Measurements from ENCODE around the gene ANO3. TPM values are rescaled to one million over a fixed set of nuclear protein-coding genes. Genes with fewer than 3 reads are reported as not detected.

The ANO3 gene
- total and polyA plus RNA-seq, 9 donors, result 0.04 to 0.70 (median 0.13) TPM

GRCh38 chr11:26350002-26350401, 18.1 kb downstream of the ANO3 start:
- no CpG with 5 or more reads among the region's 7 CpGs for WGBS (ENCODE audit: insufficient coverage)
- no peaks in the 10 kb centered on the region for H3K36me3 ChIP-seq (ENCODE audit: control insufficient read depth, insufficient read depth, low read length)

GRCh38 chr11:26353010-26353409, 21.1 kb downstream of the ANO3 start:
- no peaks in the 10 kb centered on the region for H3K36me3 ChIP-seq (ENCODE audit: control insufficient read depth, insufficient read depth, low read length)
- no peak for DNase-seq
- no peak overlapping the region for H3K27ac ChIP-seq (ENCODE audit: low read length)
- no peaks in the 10 kb centered on the region for H3K4me1 ChIP-seq (ENCODE audit: control insufficient read depth, insufficient read depth, low read length)
- H3K9me3 ChIP-seq (replicated peaks; ENCODE audit: control insufficient read depth, low read depth, low read length), result no peaks in the 10 kb centered on the region
- H3K4me3 ChIP-seq (ENCODE audit: low read length), result no peak overlapping the region
- WGBS (ENCODE audit: insufficient coverage), result no CpG with 5 or more reads among the region's 5 CpGs
- H3K27me3 ChIP-seq (ENCODE audit: control insufficient read depth, insufficient read depth, low read length), result no peaks in the 10 kb centered on the region

More at GRCh38 chr11:26350002-26350401, 18.1 kb downstream of the ANO3 start:
- Histone ChIP-seq H3K27me3 (ENCODE audit: control insufficient read depth, insufficient read depth, low read length) (no peaks in the 10 kb centered on the region), H3K4me3 (ENCODE audit: low read length) (no peak overlapping the region), H3K9me3 (replicated peaks; ENCODE audit: control insufficient read depth, low read depth, low read length) (no peaks in the 10 kb centered on the region), H3K4me1 (ENCODE audit: control insufficient read depth, insufficient read depth, low read length) (no peaks in the 10 kb centered on the region), H3K27ac (ENCODE audit: low read length) (no peak overlapping the region)
- DNase-seq, result no peak

- Histone ChIP-seq H3K27ac (ENCODE audit: low read length) (no peak overlapping the region), H3K9me3 (replicated peaks; ENCODE audit: control insufficient read depth, low read depth, low read length) (no peaks in the 10 kb centered on the region), H3K4me3 (ENCODE audit: low read length) (no peak overlapping the region), H3K36me3 (ENCODE audit: control insufficient read depth, insufficient read depth, low read length) (no peaks in the 10 kb centered on the region), H3K4me1 (ENCODE audit: control insufficient read depth, insufficient read depth, low read length) (no peaks in the 10 kb centered on the region), H3K27me3 (ENCODE audit: control insufficient read depth, insufficient read depth, low read length) (no peaks in the 10 kb centered on the region)
- DNase-seq, result no peak
Measured at GRCh38 chr11:26359055-26359454, 27.1 kb downstream of the ANO3 start.

DNA sequence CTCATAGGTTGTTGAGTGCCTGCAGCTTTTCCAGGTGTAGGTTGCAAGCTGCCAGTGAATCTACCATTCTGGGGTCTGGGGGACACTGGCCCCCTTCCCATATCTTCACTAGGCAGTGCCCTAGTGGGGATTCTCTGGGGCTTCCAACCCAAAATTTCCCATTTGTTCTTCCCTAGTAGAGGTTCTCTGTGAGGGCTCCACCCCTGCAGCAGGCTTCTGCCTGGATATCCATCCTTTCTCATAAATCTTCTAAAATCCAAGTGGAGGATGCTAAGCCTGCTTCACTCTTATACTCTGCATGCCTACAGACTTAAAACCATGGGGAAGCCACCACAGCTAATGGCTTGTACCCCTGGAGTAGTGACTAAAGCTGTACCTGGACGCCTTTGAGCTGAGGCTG, 33.4 kb downstream of the ANO3 start:
- Histone ChIP-seq H3K4me1 (ENCODE audit: control insufficient read depth, insufficient read depth, low read length) (no peaks in the 10 kb centered on the region), H3K4me3 (ENCODE audit: low read length) (no peak overlapping the region), H3K27ac (ENCODE audit: low read length) (no peak overlapping the region), H3K9me3 (replicated peaks; ENCODE audit: control insufficient read depth, low read depth, low read length) (peaks cover 12% of the 10 kb centered on the region), H3K36me3 (ENCODE audit: control insufficient read depth, insufficient read depth, low read length) (no peaks in the 10 kb centered on the region), H3K27me3 (ENCODE audit: control insufficient read depth, insufficient read depth, low read length) (no peaks in the 10 kb centered on the region)
- DNase-seq, result no peak
- WGBS (ENCODE audit: insufficient coverage), result 100% methylated on average over 1 of the region's 1 CpG

DNA sequence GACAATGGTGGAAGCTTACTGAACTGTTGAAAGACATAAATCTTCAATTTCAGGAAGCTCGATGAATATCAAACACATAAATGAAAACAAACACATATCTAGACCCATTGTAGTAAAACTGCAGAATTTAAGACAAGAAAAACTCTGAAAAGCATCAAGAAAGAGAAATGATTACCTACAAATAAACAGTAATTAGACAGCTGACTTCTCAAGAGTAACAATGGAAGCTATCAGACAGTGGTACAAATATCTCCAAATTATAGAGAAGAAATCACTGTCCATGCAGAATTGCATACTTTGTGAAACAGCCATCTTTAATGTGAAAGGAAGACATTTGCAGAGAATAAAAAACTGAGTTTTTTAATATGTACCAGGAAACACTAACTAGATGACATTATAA, 45.7 kb downstream of the ANO3 start:
- DNase-seq, result no peak
- Histone ChIP-seq H3K9me3 (replicated peaks; ENCODE audit: control insufficient read depth, low read depth, low read length) (peaks cover 4% of the 10 kb centered on the region), H3K27ac (ENCODE audit: low read length) (no peak overlapping the region), H3K4me3 (ENCODE audit: low read length) (no peak overlapping the region), H3K4me1 (ENCODE audit: control insufficient read depth, insufficient read depth, low read length) (no peaks in the 10 kb centered on the region), H3K36me3 (ENCODE audit: control insufficient read depth, insufficient read depth, low read length) (no peaks in the 10 kb centered on the region), H3K27me3 (ENCODE audit: control insufficient read depth, insufficient read depth, low read length) (no peaks in the 10 kb centered on the region)
- no CpG with 5 or more reads among the region's 1 CpG for WGBS (ENCODE audit: insufficient coverage)

DNA sequence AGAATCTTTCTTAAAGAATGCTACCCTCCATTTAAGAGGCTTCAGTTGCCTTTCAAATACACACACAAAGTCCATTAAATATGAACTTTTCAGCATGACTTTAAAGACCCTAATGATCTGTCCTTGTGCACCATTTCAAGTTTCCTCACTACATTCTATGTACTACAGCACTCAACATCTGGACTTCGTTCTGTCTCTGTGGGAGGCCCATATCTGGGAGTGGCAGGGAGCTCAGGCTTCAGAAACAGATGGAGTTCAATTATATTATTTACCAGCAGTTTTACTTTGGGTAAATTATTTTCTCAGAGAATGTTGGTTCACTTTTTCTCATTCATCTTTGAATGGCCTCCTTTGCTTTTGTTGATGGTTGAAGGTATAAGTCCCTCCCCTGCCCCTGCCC, 67.4 kb downstream of the ANO3 start:
- no peak for DNase-seq
- Histone ChIP-seq H3K27me3 (ENCODE audit: control insufficient read depth, insufficient read depth, low read length) (no peaks in the 10 kb centered on the region), H3K36me3 (ENCODE audit: control insufficient read depth, insufficient read depth, low read length) (no peaks in the 10 kb centered on the region), H3K4me3 (ENCODE audit: low read length) (no peak overlapping the region), H3K4me1 (ENCODE audit: control insufficient read depth, insufficient read depth, low read length) (no peaks in the 10 kb centered on the region), H3K9me3 (replicated peaks; ENCODE audit: control insufficient read depth, low read depth, low read length) (no peaks in the 10 kb centered on the region), H3K27ac (ENCODE audit: low read length) (no peak overlapping the region)
- WGBS (ENCODE audit: insufficient coverage), result no CpG with 5 or more reads among the region's 1 CpG

GRCh38 chr11:26410706-26411366, 78.9 kb downstream of the ANO3 start:
- Histone ChIP-seq H3K4me3 (ENCODE audit: low read length) (no peak overlapping the region), H3K9me3 (replicated peaks; ENCODE audit: control insufficient read depth, low read depth, low read length) (no peaks in the 10 kb centered on the region), H3K27me3 (ENCODE audit: control insufficient read depth, insufficient read depth, low read length) (no peaks in the 10 kb centered on the region), H3K27ac (ENCODE audit: low read length) (no peak overlapping the region), H3K36me3 (ENCODE audit: control insufficient read depth, insufficient read depth, low read length) (no peaks in the 10 kb centered on the region), H3K4me1 (ENCODE audit: control insufficient read depth, insufficient read depth, low read length) (no peaks in the 10 kb centered on the region)
- WGBS (ENCODE audit: insufficient coverage), result 45% methylated on average over 2 of the region's 5 CpGs
- DNase-seq, result no peak

- no CpG with 5 or more reads among the region's 1 CpG for WGBS (ENCODE audit: insufficient coverage)
- no peak overlapping the region for H3K4me3 ChIP-seq (ENCODE audit: low read length)
- no peaks in the 10 kb centered on the region for H3K9me3 ChIP-seq (replicated peaks; ENCODE audit: control insufficient read depth, low read depth, low read length)
Measured at GRCh38 chr11:26412955-26413354, 81.0 kb downstream of the ANO3 start.

GRCh38 chr11:26418386-26418912, 86.5 kb downstream of the ANO3 start:
- H3K36me3 ChIP-seq (ENCODE audit: control insufficient read depth, insufficient read depth, low read length), result no peaks in the 10 kb centered on the region
- H3K4me3 ChIP-seq (ENCODE audit: low read length), result no peak overlapping the region
- no peaks in the 10 kb centered on the region for H3K4me1 ChIP-seq (ENCODE audit: control insufficient read depth, insufficient read depth, low read length)
- H3K27ac ChIP-seq (ENCODE audit: low read length), result no peak overlapping the region
- H3K27me3 ChIP-seq (ENCODE audit: control insufficient read depth, insufficient read depth, low read length), result no peaks in the 10 kb centered on the region
- peak; percentile 94 for DNase-seq
- no peaks in the 10 kb centered on the region for H3K9me3 ChIP-seq (replicated peaks; ENCODE audit: control insufficient read depth, low read depth, low read length)
- no CpG with 5 or more reads among the region's 6 CpGs for WGBS (ENCODE audit: insufficient coverage)

More at GRCh38 chr11:26412955-26413354, 81.0 kb downstream of the ANO3 start:
- Histone ChIP-seq H3K36me3 (ENCODE audit: control insufficient read depth, insufficient read depth, low read length) (no peaks in the 10 kb centered on the region), H3K27me3 (ENCODE audit: control insufficient read depth, insufficient read depth, low read length) (no peaks in the 10 kb centered on the region), H3K4me1 (ENCODE audit: control insufficient read depth, insufficient read depth, low read length) (no peaks in the 10 kb centered on the region), H3K27ac (ENCODE audit: low read length) (no peak overlapping the region)
- DNase-seq, result peak; percentile 2

GRCh38 chr11:26420331-26420730, 88.4 kb downstream of the ANO3 start:
- no peak overlapping the region for H3K27ac ChIP-seq (ENCODE audit: low read length)
- WGBS (ENCODE audit: insufficient coverage), result no CpG with 5 or more reads among the region's 1 CpG
- no peak overlapping the region for H3K4me3 ChIP-seq (ENCODE audit: low read length)
- no peaks in the 10 kb centered on the region for H3K9me3 ChIP-seq (replicated peaks; ENCODE audit: control insufficient read depth, low read depth, low read length)
- H3K36me3 ChIP-seq (ENCODE audit: control insufficient read depth, insufficient read depth, low read length), result no peaks in the 10 kb centered on the region
- DNase-seq, result no peak
- no peaks in the 10 kb centered on the region for H3K27me3 ChIP-seq (ENCODE audit: control insufficient read depth, insufficient read depth, low read length)
- no peaks in the 10 kb centered on the region for H3K4me1 ChIP-seq (ENCODE audit: control insufficient read depth, insufficient read depth, low read length)

- WGBS (ENCODE audit: insufficient coverage), result no CpG with 5 or more reads among the region's 1 CpG
- Histone ChIP-seq H3K4me3 (ENCODE audit: low read length) (no peak overlapping the region), H3K9me3 (replicated peaks; ENCODE audit: control insufficient read depth, low read depth, low read length) (no peaks in the 10 kb centered on the region), H3K27me3 (ENCODE audit: control insufficient read depth, insufficient read depth, low read length) (no peaks in the 10 kb centered on the region), H3K36me3 (ENCODE audit: control insufficient read depth, insufficient read depth, low read length) (no peaks in the 10 kb centered on the region), H3K4me1 (ENCODE audit: control insufficient read depth, insufficient read depth, low read length) (no peaks in the 10 kb centered on the region), H3K27ac (ENCODE audit: low read length) (no peak overlapping the region)
- no peak for DNase-seq
Measured at GRCh38 chr11:26424255-26424654, 92.3 kb downstream of the ANO3 start.
